ENCODE data around the gene FBXW7. TPM values are rescaled to one million over a fixed set of nuclear protein-coding genes. Genes with fewer than 3 reads are reported as not detected.

The FBXW7 gene
- total and polyA plus RNA-seq, 8 donors: 10.1 to 30.1 (median 17.6) TPM

- DNase-seq (no peak), ATAC-seq (no peak), FAIRE-seq (no peak)
- intact Hi-C loops (cut with DNase I): loop anchor here in 1 of 3 donors (10.0 kb wide), 1 partner anchor 193 kb away; no protein-coding TSS in a partner anchor
- no peaks in the 10 kb centered on the region for H3K27me3 ChIP-seq
- no peaks in the 10 kb centered on the region for H3K9me3 ChIP-seq
- H3K4me1 ChIP-seq: peaks cover 0 to 3% (median 0%) of the 10 kb centered on the region in 3 donors
- H3K36me3 ChIP-seq: no peaks in the 10 kb centered on the region
- TF ChIP-seq, protein P1, sequence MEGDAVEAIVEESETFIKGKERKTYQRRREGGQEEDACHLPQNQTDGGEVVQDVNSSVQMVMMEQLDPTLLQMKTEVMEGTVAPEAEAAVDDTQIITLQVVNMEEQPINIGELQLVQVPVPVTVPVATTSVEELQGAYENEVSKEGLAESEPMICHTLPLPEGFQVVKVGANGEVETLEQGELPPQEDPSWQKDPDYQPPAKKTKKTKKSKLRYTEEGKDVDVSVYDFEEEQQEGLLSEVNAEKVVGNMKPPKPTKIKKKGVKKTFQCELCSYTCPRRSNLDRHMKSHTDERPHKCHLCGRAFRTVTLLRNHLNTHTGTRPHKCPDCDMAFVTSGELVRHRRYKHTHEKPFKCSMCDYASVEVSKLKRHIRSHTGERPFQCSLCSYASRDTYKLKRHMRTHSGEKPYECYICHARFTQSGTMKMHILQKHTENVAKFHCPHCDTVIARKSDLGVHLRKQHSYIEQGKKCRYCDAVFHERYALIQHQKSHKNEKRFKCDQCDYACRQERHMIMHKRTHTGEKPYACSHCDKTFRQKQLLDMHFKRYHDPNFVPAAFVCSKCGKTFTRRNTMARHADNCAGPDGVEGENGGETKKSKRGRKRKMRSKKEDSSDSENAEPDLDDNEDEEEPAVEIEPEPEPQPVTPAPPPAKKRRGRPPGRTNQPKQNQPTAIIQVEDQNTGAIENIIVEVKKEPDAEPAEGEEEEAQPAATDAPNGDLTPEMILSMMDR (IDR thresholded peaks at IDR 0.05): no peak
- 92 to 98% methylated on average over 3 of the region's 3 CpGs for WGBS, 2 donors
- no peak overlapping the region for H3K27ac ChIP-seq
- no peak overlapping the region for H3K4me3 ChIP-seq
These were observed 84.4 kb downstream of the FBXW7 start for GRCh38 chr4:152451496-152451895.

- intact Hi-C loops (cut with DNase I): no loop called here
- Histone ChIP-seq H3K27ac (no peak overlapping the region), H3K9me3 (no peaks in the 10 kb centered on the region), H3K4me3 (no peak overlapping the region), H3K4me1 (peaks cover 0 to 3% (median 0%) of the 10 kb centered on the region in 3 donors), H3K27me3 (no peaks in the 10 kb centered on the region), H3K36me3 (no peaks in the 10 kb centered on the region)
- ATAC-seq: no peak
- FAIRE-seq: no peak
- TF ChIP-seq, protein P1 (IDR thresholded peaks at IDR 0.05): no peak
- 70 to 71% methylated on average over 3 of the region's 3 CpGs for WGBS, 2 donors
- DNase-seq: no peak
These were observed 87.0 kb downstream of the FBXW7 start for GRCh38 chr4:152448854-152449253.

- peaks cover 0 to 3% (median 0%) of the 10 kb centered on the region in 3 donors for H3K4me1 ChIP-seq
- H3K36me3 ChIP-seq: no peaks in the 10 kb centered on the region
- FAIRE-seq (no peak), DNase-seq (no peak), ATAC-seq (peak in 2 of 4 donors; percentile 65 to 67)
- no peaks in the 10 kb centered on the region for H3K27me3 ChIP-seq
- intact Hi-C loops (cut with DNase I): no loop called here
- 83 to 84% methylated on average over 6 of the region's 6 CpGs for WGBS, 2 donors
- no peak overlapping the region for H3K27ac ChIP-seq
- TF ChIP-seq, protein P1 (IDR thresholded peaks at IDR 0.05): no peak
- H3K4me3 ChIP-seq: no peak overlapping the region
- no peaks in the 10 kb centered on the region for H3K9me3 ChIP-seq
These were observed 87.7 kb downstream of the FBXW7 start for GRCh38 chr4:152448038-152448707.

- no peak overlapping the region for H3K27ac ChIP-seq
- DNase-seq (no peak), FAIRE-seq (no peak), ATAC-seq (no peak)
- H3K36me3 ChIP-seq: no peaks in the 10 kb centered on the region
- WGBS, 2 donors: 93 to 95% methylated on average over 3 of the region's 3 CpGs
- no peaks in the 10 kb centered on the region for H3K9me3 ChIP-seq
- intact Hi-C loops (cut with DNase I): no loop called here
- H3K4me3 ChIP-seq: no peak overlapping the region
- H3K27me3 ChIP-seq: no peaks in the 10 kb centered on the region
- TF ChIP-seq, protein P1 (IDR thresholded peaks at IDR 0.05): no peak
- H3K4me1 ChIP-seq: no peaks in the 10 kb centered on the region
These were observed 92.0 kb downstream of the FBXW7 start for GRCh38 chr4:152443859-152444258.

GRCh38 chr4:152437561-152437960, 98.3 kb downstream of the FBXW7 start:
- DNase-seq: no peak
- Histone ChIP-seq H3K36me3 (no peaks in the 10 kb centered on the region), H3K9me3 (no peaks in the 10 kb centered on the region), H3K4me3 (no peak overlapping the region), H3K4me1 (no peaks in the 10 kb centered on the region), H3K27ac (no peak overlapping the region), H3K27me3 (no peaks in the 10 kb centered on the region)
- 96 to 97% methylated on average over 7 of the region's 7 CpGs for WGBS, 2 donors
- no peak for FAIRE-seq
- intact Hi-C loops (cut with DNase I): no loop called here
- TF ChIP-seq, protein P1 (IDR thresholded peaks at IDR 0.05): no peak
- no peak for ATAC-seq

Data from pancreas (tissue), 10 donors.